ENCODE measurements around the gene TBPL2.
"Not testable (repeated sequence)": the region's sequence is repeated elsewhere in the genome, so short reads cannot be mapped to it uniquely, and the experiment has no call there.

The TBPL2 gene

GRCh38 chr14:55410876-55411275 is 29.5 kb downstream of the TBPL2 start:
- peak overlapping the region; percentile 95 for H3K4me3 Mint-ChIP-seq
- no peaks in the 10 kb centered on the region for H3K9me3 Mint-ChIP-seq
- H3K27ac Mint-ChIP-seq = peak overlapping the region; percentile 90
- peaks cover 42% of the 10 kb centered on the region for H3K4me1 Mint-ChIP-seq (ENCODE audit: low read depth)
- peaks cover 27% of the 10 kb centered on the region for H3K36me3 Mint-ChIP-seq (ENCODE audit: low read depth)
- intact Hi-C loops (cut with micrococcal nuclease) = no loop called here
- peaks cover 9% of the 10 kb centered on the region for H3K27me3 Mint-ChIP-seq

- Mint-ChIP-seq H3K9me3 (no peaks in the 10 kb centered on the region), H3K4me1 (ENCODE audit: low read depth) (peaks cover 44% of the 10 kb centered on the region), H3K36me3 (ENCODE audit: low read depth) (peaks cover 25% of the 10 kb centered on the region), H3K27me3 (no peaks in the 10 kb centered on the region), H3K4me3 (no peak overlapping the region), H3K27ac (no peak overlapping the region)
- intact Hi-C loops (cut with micrococcal nuclease) = no loop called here
Measured at GRCh38 chr14:55404173-55404854, 36.1 kb downstream of the TBPL2 start.

GRCh38 chr14:55401751-55402150 is 38.7 kb downstream of the TBPL2 start:
- no peaks in the 10 kb centered on the region for H3K27me3 Mint-ChIP-seq
- intact Hi-C loops (cut with micrococcal nuclease) = no loop called here
- H3K4me1 Mint-ChIP-seq (ENCODE audit: low read depth) = peaks cover 31% of the 10 kb centered on the region
- H3K36me3 Mint-ChIP-seq (ENCODE audit: low read depth) = peaks cover 11% of the 10 kb centered on the region
- H3K4me3 Mint-ChIP-seq = no peak overlapping the region
- peak overlapping the region; percentile 12 for H3K27ac Mint-ChIP-seq
- no peaks in the 10 kb centered on the region for H3K9me3 Mint-ChIP-seq

- Mint-ChIP-seq H3K36me3 (ENCODE audit: low read depth) (peaks cover 24% of the 10 kb centered on the region), H3K4me1 (ENCODE audit: low read depth) (peaks cover 31% of the 10 kb centered on the region), H3K4me3 (no peak overlapping the region), H3K27ac (no peak overlapping the region), H3K9me3 (no peaks in the 10 kb centered on the region), H3K27me3 (no peaks in the 10 kb centered on the region)
- intact Hi-C loops (cut with micrococcal nuclease) = no loop called here
Measured at GRCh38 chr14:55399852-55400251, 40.6 kb downstream of the TBPL2 start.

GRCh38 chr14:55399183-55399582 is 41.2 kb downstream of the TBPL2 start:
- Mint-ChIP-seq H3K27me3 (no peaks in the 10 kb centered on the region), H3K9me3 (no peaks in the 10 kb centered on the region), H3K36me3 (ENCODE audit: low read depth) (peaks cover 31% of the 10 kb centered on the region), H3K4me1 (ENCODE audit: low read depth) (peaks cover 28% of the 10 kb centered on the region), H3K27ac (no peak overlapping the region), H3K4me3 (no peak overlapping the region)
- intact Hi-C loops (cut with micrococcal nuclease) = no loop called here

GRCh38 chr14:55398679-55399078 is 41.7 kb downstream of the TBPL2 start:
- no peak overlapping the region for H3K4me3 Mint-ChIP-seq
- H3K27me3 Mint-ChIP-seq = no peaks in the 10 kb centered on the region
- peaks cover 26% of the 10 kb centered on the region for H3K4me1 Mint-ChIP-seq (ENCODE audit: low read depth)
- H3K9me3 Mint-ChIP-seq = no peaks in the 10 kb centered on the region
- no peak overlapping the region for H3K27ac Mint-ChIP-seq
- peaks cover 35% of the 10 kb centered on the region for H3K36me3 Mint-ChIP-seq (ENCODE audit: low read depth)
- intact Hi-C loops (cut with micrococcal nuclease) = no loop called here

- no peak overlapping the region for H3K4me3 Mint-ChIP-seq
- no peaks in the 10 kb centered on the region for H3K9me3 Mint-ChIP-seq
- H3K27ac Mint-ChIP-seq = no peak overlapping the region
- H3K36me3 Mint-ChIP-seq (ENCODE audit: low read depth) = peaks cover 83% of the 10 kb centered on the region
- no peaks in the 10 kb centered on the region for H3K27me3 Mint-ChIP-seq
- no peaks in the 10 kb centered on the region for H3K4me1 Mint-ChIP-seq (ENCODE audit: low read depth)
- intact Hi-C loops (cut with micrococcal nuclease) = no loop called here
Measured at GRCh38 chr14:55389330-55389729, 51.1 kb downstream of the TBPL2 start.

- H3K4me1 Mint-ChIP-seq (ENCODE audit: low read depth) = no peaks in the 10 kb centered on the region
- no peak overlapping the region for H3K4me3 Mint-ChIP-seq
- no peaks in the 10 kb centered on the region for H3K9me3 Mint-ChIP-seq
- intact Hi-C loops (cut with micrococcal nuclease) = no loop called here
- no peak overlapping the region for H3K27ac Mint-ChIP-seq
- H3K36me3 Mint-ChIP-seq (ENCODE audit: low read depth) = peaks cover 89% of the 10 kb centered on the region
- H3K27me3 Mint-ChIP-seq = no peaks in the 10 kb centered on the region
Measured at GRCh38 chr14:55388160-55388559, 52.3 kb downstream of the TBPL2 start.

GRCh38 chr14:55387121-55387520 is 53.3 kb downstream of the TBPL2 start:
- intact Hi-C loops (cut with micrococcal nuclease) = no loop called here

GRCh38 chr14:55386037-55386808 is 54.2 kb downstream of the TBPL2 start:
- Mint-ChIP-seq H3K4me3 (no peak overlapping the region), H3K9me3 (no peaks in the 10 kb centered on the region), H3K27ac (no peak overlapping the region), H3K36me3 (ENCODE audit: low read depth) (peaks cover 91% of the 10 kb centered on the region), H3K4me1 (ENCODE audit: low read depth) (no peaks in the 10 kb centered on the region), H3K27me3 (no peaks in the 10 kb centered on the region)
- intact Hi-C loops (cut with micrococcal nuclease) = no loop called here

More at GRCh38 chr14:55387121-55387520, 53.3 kb downstream of the TBPL2 start:
- H3K4me3 Mint-ChIP-seq = no peak overlapping the region
- H3K4me1 Mint-ChIP-seq (ENCODE audit: low read depth) = no peaks in the 10 kb centered on the region
- no peak overlapping the region for H3K27ac Mint-ChIP-seq
- no peaks in the 10 kb centered on the region for H3K9me3 Mint-ChIP-seq
- H3K36me3 Mint-ChIP-seq (ENCODE audit: low read depth) = peaks cover 87% of the 10 kb centered on the region
- no peaks in the 10 kb centered on the region for H3K27me3 Mint-ChIP-seq

- Mint-ChIP-seq H3K9me3 (no peaks in the 10 kb centered on the region), H3K4me1 (ENCODE audit: low read depth) (no peaks in the 10 kb centered on the region), H3K36me3 (ENCODE audit: low read depth) (peaks cover 90% of the 10 kb centered on the region), H3K27ac (no peak overlapping the region), H3K27me3 (no peaks in the 10 kb centered on the region), H3K4me3 (no peak overlapping the region)
- intact Hi-C loops (cut with micrococcal nuclease) = no loop called here
Measured at GRCh38 chr14:55384536-55384935, 55.9 kb downstream of the TBPL2 start.

GRCh38 chr14:55383541-55384140 is 56.8 kb downstream of the TBPL2 start:
- H3K36me3 Mint-ChIP-seq (ENCODE audit: low read depth) = peaks cover 90% of the 10 kb centered on the region
- no peak overlapping the region for H3K27ac Mint-ChIP-seq
- H3K9me3 Mint-ChIP-seq = no peaks in the 10 kb centered on the region
- no peaks in the 10 kb centered on the region for H3K4me1 Mint-ChIP-seq (ENCODE audit: low read depth)
- no peaks in the 10 kb centered on the region for H3K27me3 Mint-ChIP-seq
- no peak overlapping the region for H3K4me3 Mint-ChIP-seq
- intact Hi-C loops (cut with micrococcal nuclease) = no loop called here

- H3K4me3 Mint-ChIP-seq; H3K27me3 Mint-ChIP-seq; H3K27ac Mint-ChIP-seq; intact Hi-C loops (cut with micrococcal nuclease); H3K9me3 Mint-ChIP-seq; H3K4me1 Mint-ChIP-seq (ENCODE audit: low read depth): not testable (repeated sequence)
- H3K36me3 Mint-ChIP-seq (ENCODE audit: low read depth) = peaks cover 90% of the 10 kb centered on the region
Measured at GRCh38 chr14:55383056-55383466, 57.4 kb downstream of the TBPL2 start.

GRCh38 chr14:55382483-55382882 is 57.9 kb downstream of the TBPL2 start:
- Mint-ChIP-seq H3K27ac (no peak overlapping the region), H3K4me1 (ENCODE audit: low read depth) (no peaks in the 10 kb centered on the region), H3K9me3 (no peaks in the 10 kb centered on the region), H3K4me3 (no peak overlapping the region), H3K36me3 (ENCODE audit: low read depth) (peaks cover 90% of the 10 kb centered on the region), H3K27me3 (no peaks in the 10 kb centered on the region)
- intact Hi-C loops (cut with micrococcal nuclease) = no loop called here

Data from dendritic cell treated with granulocyte-macrophage colony-stimulating factor and Interleukin-4, amounts not matched to agents 40 ng/mL and 50 ng/mL, for 4 days (primary cell).